ENCODE data around the gene PTTG1IP. TPM values are rescaled to one million over a fixed set of nuclear protein-coding genes. Genes with fewer than 3 reads are reported as not detected.
"Not testable (repeated sequence)": the region's sequence is repeated elsewhere in the genome, so short reads cannot be mapped to it uniquely, and the experiment has no call there.

PTTG1IP gene
- total RNA-seq, 1 experiment from 2014 or later = 445 TPM

DNA sequence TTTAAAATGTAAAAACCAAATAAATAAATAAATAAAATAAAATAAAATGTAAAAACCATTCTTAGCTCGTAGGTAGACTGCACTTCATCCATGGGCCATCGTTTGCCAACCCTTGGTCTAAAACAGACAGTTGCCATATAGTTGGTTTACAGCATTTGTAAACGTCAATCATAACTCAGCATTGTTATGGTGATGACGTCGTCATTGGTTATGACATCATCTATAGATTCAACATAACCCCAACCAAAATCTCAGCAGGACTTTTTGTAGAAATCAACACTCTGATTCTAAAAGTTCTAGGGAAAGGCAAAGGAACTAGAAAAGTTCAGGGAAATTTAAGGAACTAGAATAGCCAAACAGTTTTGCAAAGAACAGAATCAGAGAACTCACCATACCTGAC lies 39.8 kb downstream of the PTTG1IP start:
- Histone ChIP-seq H3K9me3 (peaks cover 12% of the 10 kb centered on the region), H3K36me3 (no peaks in the 10 kb centered on the region), H3K4me3 (no peak overlapping the region), H3K27me3 (no peaks in the 10 kb centered on the region)
- no peak for DNase-seq

- DNase-seq = not testable (repeated sequence)
Measured at GRCh38 chr21:44832516-44833255, 40.8 kb downstream of the PTTG1IP start.

DNA sequence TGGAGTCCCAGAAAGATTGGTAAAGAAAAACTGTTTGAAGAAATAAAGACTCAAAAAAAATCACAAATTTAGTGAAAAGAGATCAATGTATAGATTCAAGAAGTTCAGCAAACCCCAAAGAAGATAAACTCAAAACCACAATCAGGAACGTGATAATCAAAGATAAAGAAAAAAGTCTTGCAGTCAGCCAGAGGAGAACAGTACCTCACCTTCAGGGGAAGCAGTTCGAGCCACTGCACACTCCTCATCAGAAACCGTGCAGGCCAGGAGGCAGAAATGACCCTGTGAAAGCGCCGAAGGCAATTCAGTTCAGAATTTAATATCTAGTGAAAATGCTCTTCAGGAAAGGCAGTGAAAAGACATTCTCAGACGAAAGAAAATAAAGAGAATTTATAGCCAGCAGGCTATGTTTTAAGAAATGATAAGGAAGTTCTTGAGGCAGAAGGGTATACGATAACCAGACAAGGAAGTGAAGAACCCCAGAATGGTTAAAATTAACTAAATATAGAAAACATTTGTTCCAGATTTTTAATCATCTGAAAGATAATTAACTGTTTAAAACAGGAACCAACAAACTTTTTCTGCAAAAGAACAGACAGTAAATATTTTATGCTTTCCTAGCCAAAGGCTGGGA lies 42.1 kb downstream of the PTTG1IP start:
- Histone ChIP-seq H3K9me3 (peaks cover 23% of the 10 kb centered on the region), H3K36me3 (no peaks in the 10 kb centered on the region), H3K27me3 (0 out of 2 replicates have a peak, but pooled peaks cover 2% of the 10 kb centered on the region), H3K4me3 (no peak overlapping the region)
- DNase-seq = no peak

More at GRCh38 chr21:44832516-44833255, 40.8 kb downstream of the PTTG1IP start:
- H3K27me3 ChIP-seq, H3K36me3 ChIP-seq, H3K4me3 ChIP-seq: not testable (repeated sequence)
- H3K9me3 ChIP-seq = peaks cover 22% of the 10 kb centered on the region

- no peak for DNase-seq
- H3K4me3 ChIP-seq = no peak overlapping the region
- H3K9me3 ChIP-seq = peaks cover 26% of the 10 kb centered on the region
- no peaks in the 10 kb centered on the region for H3K36me3 ChIP-seq
- 0 out of 2 replicates have a peak, but pooled peaks cover 2% of the 10 kb centered on the region for H3K27me3 ChIP-seq
Measured at GRCh38 chr21:44829507-44830092, 43.9 kb downstream of the PTTG1IP start.

GRCh38 chr21:44828362-44829056 lies 45.0 kb downstream of the PTTG1IP start:
- Histone ChIP-seq H3K27me3 (0 out of 2 replicates have a peak, but pooled peaks cover 2% of the 10 kb centered on the region), H3K9me3 (peaks cover 29% of the 10 kb centered on the region), H3K4me3 (no peak overlapping the region), H3K36me3 (no peaks in the 10 kb centered on the region)
- DNase-seq = no peak

DNA sequence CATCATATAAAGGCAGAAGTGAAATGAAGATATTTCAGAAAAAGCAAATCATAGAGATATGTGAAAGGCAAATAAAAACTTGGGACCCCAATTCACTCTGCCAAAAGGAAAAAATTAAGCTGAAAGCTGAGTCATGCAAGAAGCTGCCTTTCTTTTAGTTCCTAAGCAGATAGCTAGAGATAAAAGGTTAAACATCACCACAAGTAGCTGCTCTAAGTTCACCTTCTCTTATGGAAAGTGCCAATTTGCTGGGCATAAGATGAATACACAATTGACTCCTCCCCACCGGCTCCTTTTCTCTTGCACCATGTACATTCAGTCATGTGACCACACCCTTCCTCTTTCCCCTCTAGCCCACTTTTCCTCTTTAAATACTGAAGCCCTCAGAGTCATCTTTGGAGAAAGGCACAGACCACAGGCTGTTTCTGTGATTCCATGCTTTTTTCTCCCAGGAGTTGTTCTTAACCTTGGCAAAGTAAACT lies 50.3 kb downstream of the PTTG1IP start:
- Histone ChIP-seq H3K9me3 (peaks cover 44% of the 10 kb centered on the region), H3K4me3 (no peak overlapping the region), H3K36me3 (no peaks in the 10 kb centered on the region), H3K27me3 (0 out of 2 replicates have a peak, but pooled peaks cover 2% of the 10 kb centered on the region)
- DNase-seq = no peak

DNA sequence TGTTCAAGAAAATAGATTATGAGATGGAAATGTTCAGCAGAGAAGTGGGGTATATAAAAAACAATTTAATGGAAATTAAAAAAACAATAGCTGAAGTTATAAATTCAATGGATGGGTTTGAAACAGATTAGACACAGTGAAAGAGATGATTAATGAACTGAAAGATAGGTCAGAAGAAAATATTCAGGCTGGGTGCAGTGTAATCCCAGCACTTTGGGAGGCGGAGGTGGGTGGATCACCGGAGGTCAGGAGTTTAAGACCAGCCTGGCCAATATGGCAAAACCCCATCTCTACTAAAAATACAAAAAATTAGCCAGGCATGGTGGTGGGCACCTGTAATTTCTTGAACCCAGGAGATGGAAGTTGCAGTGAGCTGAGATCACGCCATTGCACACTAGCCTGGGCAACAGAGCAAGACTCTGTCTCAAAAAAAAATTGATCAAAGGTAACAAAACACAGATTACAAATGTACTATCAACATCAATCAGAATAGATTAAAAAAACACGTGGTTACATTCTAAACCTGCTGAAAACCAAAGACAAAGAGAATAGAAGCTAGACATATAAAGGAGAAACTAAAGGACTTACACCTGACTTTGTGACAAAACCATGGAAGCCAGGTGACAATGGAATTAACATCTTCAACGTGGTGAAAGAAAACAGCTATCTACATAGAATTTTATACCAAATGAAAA lies 50.9 kb downstream of the PTTG1IP start:
- H3K36me3 ChIP-seq = no peaks in the 10 kb centered on the region
- H3K27me3 ChIP-seq = 0 out of 2 replicates have a peak, but pooled peaks cover 2% of the 10 kb centered on the region
- H3K4me3 ChIP-seq = no peak overlapping the region
- no peak for DNase-seq
- H3K9me3 ChIP-seq = peaks cover 38% of the 10 kb centered on the region

DNA sequence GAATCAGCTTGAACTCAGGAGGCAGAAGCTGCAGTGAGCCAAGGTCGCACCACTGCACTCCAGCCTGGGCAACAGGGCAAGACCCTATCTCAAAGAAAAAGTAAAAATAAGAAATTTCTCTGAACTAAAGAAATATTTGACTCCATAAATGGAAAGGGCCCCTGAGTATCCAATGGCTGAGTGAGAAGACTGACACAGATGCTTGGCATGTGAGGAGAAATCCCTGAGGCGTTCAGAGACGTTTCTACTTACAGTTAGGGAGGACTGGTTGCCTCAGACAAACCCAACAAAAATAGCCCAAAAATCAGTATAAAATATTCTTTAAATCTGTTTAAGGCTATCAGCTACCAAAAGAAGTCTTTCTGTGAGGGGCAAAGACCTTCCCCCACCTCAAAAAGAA lies 52.6 kb downstream of the PTTG1IP start:
- H3K9me3 ChIP-seq = peaks cover 35% of the 10 kb centered on the region
- H3K36me3 ChIP-seq = peaks cover 7% of the 10 kb centered on the region
- no peak overlapping the region for H3K4me3 ChIP-seq
- no peak for DNase-seq
- no peaks in the 10 kb centered on the region for H3K27me3 ChIP-seq

GRCh38 chr21:44819283-44820243 lies 53.9 kb downstream of the PTTG1IP start:
- peaks cover 9% of the 10 kb centered on the region for H3K36me3 ChIP-seq
- H3K9me3 ChIP-seq = peaks cover 35% of the 10 kb centered on the region
- DNase-seq = no peak
- no peaks in the 10 kb centered on the region for H3K27me3 ChIP-seq
- H3K4me3 ChIP-seq = no peak overlapping the region

DNA sequence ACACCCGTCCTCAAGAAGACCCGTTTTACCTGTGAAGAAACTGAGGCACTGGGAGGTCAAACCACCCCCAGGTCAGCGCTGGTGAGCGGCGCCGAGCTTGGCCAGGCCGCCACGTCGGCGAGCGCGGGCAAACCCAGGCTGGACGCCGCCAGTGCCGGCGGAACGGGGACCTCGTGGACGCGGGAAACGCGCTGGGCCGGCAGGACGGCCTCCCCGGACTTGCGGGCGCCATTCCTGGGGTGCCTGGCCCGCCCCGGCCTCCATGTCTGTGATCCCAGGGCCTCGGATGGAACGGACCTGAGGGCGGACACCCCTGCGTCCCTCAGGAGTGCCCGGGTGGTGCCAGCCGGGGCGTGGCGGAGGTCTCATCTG lies 54.9 kb downstream of the PTTG1IP start:
- Histone ChIP-seq H3K9me3 (peaks cover 33% of the 10 kb centered on the region), H3K27me3 (no peaks in the 10 kb centered on the region), H3K36me3 (peaks cover 14% of the 10 kb centered on the region), H3K4me3 (peak overlapping the region; percentile 72)
- DNase-seq = no peak

- Histone ChIP-seq H3K36me3 (peaks cover 17% of the 10 kb centered on the region), H3K27me3 (no peaks in the 10 kb centered on the region), H3K4me3 (peak within 1 kb of the TSS; percentile 72), H3K9me3 (peaks cover 28% of the 10 kb centered on the region)
- peak; percentile 80 for DNase-seq
Measured at GRCh38 chr21:44817914-44818639, 55.4 kb downstream of the PTTG1IP start, which contains the start of gene SUMO3. Gene SUMO3 (minus strand): TSS chr21:44818062. CDS start chr21:44817968, 94 bp downstream.

GRCh38 chr21:44817506-44817880 lies 56.0 kb downstream of the PTTG1IP start:
- peak; percentile 85 for DNase-seq
- peak overlapping the region; percentile 72 for H3K4me3 ChIP-seq
- peaks cover 21% of the 10 kb centered on the region for H3K36me3 ChIP-seq
- H3K9me3 ChIP-seq = peaks cover 22% of the 10 kb centered on the region
- H3K27me3 ChIP-seq = no peaks in the 10 kb centered on the region

DNA sequence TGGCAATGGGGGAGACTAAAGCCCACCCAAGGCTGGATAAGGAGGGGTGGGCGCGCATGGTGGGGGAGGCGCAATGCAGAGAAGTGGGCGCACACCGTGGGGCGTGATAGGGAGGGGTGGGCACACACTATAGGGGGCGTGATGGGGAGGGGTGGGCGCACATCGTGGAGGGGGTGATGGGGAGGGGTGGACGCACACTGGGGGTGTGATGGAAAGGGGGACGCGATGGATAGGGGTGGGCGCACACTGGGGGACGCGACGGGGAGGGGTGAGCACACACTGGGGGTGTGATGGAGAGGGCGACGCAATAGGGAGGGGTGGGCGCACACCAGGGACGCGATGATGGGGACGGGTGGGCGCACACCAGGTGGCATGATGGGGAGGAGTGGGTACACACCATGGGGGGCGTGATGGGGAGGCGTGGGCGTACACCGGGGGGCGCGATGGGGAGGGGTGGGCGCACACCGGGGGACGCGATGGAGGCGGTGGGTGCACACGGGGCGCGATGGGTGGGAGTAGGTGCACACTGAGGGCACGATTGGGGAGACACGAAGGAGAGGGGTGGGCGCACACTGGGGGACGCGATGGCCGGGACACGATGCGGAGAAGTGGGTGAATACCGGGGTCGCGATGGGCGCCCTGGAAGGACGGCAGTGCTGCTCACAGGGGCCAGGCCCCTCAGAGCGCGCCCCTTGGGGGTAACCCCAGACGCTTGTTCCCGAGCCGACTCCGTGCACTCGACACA lies 56.6 kb downstream of the PTTG1IP start:
- H3K9me3 ChIP-seq = peaks cover 16% of the 10 kb centered on the region
- peak overlapping the region; percentile 72 for H3K4me3 ChIP-seq
- DNase-seq = no peak

More for the DNA sequence above, 56.6 kb downstream of the PTTG1IP start:
- H3K27me3 ChIP-seq = no peaks in the 10 kb centered on the region
- H3K36me3 ChIP-seq = peaks cover 25% of the 10 kb centered on the region

All from MG63 (cell line).